ENCODE data around the gene ABHD6. TPM values are rescaled to one million over a fixed set of nuclear protein-coding genes. Genes with fewer than 3 reads are reported as not detected.

The ABHD6 gene
- total RNA-seq, 1 donor from 2014 or later, result 48.7 TPM

GRCh38 chr3:58342676-58343075, 105.1 kb downstream of the ABHD6 start:
- no peak overlapping the region for H3K4me3 Mint-ChIP-seq
- H3K27ac Mint-ChIP-seq, result peak overlapping the region; percentile 63
- peaks cover 37% of the 10 kb centered on the region for H3K36me3 Mint-ChIP-seq (ENCODE audit: low read depth)
- H3K9me3 Mint-ChIP-seq, result no peaks in the 10 kb centered on the region
- ATAC-seq (ENCODE audit: low read depth) (no peak), DNase-seq (no peak)
- POLR2A ChIA-PET, result interaction anchor here (15.4 kb wide), 1 partner anchor 10 kb away, joined by 565 read pairs; no protein-coding TSS in a partner anchor
- no peak for TF ChIP-seq CTCF (IDR thresholded peaks at IDR 0.05)
- peaks cover 90% of the 10 kb centered on the region for H3K4me1 Mint-ChIP-seq
- CTCF ChIA-PET, result no interaction called here
- H3K27me3 Mint-ChIP-seq, result no peaks in the 10 kb centered on the region
- intact Hi-C loops (cut with micrococcal nuclease), result no loop called here

Other genes with a start within 250 kb of the ABHD6 start
- 13.4 and 16.7 TPM in 2 replicates for gene FLNB, start 229.4 kb upstream of the ABHD6 start, total RNA-seq
- gene DNASE1L3, start 26.8 kb upstream of the ABHD6 start, total RNA-seq, result 7.2 and 8.1 TPM in 2 replicates
- 17.5 and 17.7 TPM in 2 replicates for gene RPP14, start 68.5 kb downstream of the ABHD6 start, total RNA-seq
- gene HTD2, start 68.7 kb downstream of the ABHD6 start, total RNA-seq, result 11.4 TPM in 2 replicates
- gene PXK, start 95.1 kb downstream of the ABHD6 start, total RNA-seq, result 70.3 and 81.3 TPM in 2 replicates
- 63.0 and 67.3 TPM in 2 replicates for gene PDHB, start 196.0 kb downstream of the ABHD6 start, total RNA-seq